ENCODE measurements around the gene DCHS1. TPM values are rescaled to one million over a fixed set of nuclear protein-coding genes. Genes with fewer than 3 reads are reported as not detected.

Gene DCHS1
- total and polyA plus RNA-seq, 9 of the 15 experiments (the other 6 are each of a cell fraction or from before 2014, with no cell fraction given) = 0.04 to 0.49 (median 0.14) TPM; not detected in 2

GRCh38 chr11:6635082-6635932, 20.3 kb downstream of the DCHS1 start (continued):
- TF ChIP-seq ZNF175 (CRISPR knock-in tag; IDR thresholded peaks at IDR 0.05; ENCODE audit: low read depth) (no peak), PHF20 (IDR thresholded peaks at IDR 0.05; ENCODE audit: partially characterized antibody) (no peak), XRCC5 (IDR thresholded peaks at IDR 0.05; ENCODE audit: low read depth, low read length) (no peak), ZNF232 (CRISPR knock-in tag; IDR thresholded peaks at IDR 0.05) (no peak), THAP12 (CRISPR knock-in tag; IDR thresholded peaks at IDR 0.05) (no peak), KDM5B (IDR thresholded peaks at IDR 0.05; ENCODE audit: insufficient replicate concordance, low read depth, low read length) (no peak), SP2 (IDR thresholded peaks at IDR 0.05; ENCODE audit: extremely low read depth, low read depth, low read length, poor library complexity, severe bottlenecking) (no peak), RAD51 (IDR thresholded peaks at IDR 0.05; ENCODE audit: borderline replicate concordance, low read depth) (no peak), E2F4 (CRISPR knock-in tag; IDR thresholded peaks at IDR 0.05; ENCODE audit: low read depth) (no peak), ZNF431 (CRISPR knock-in tag; IDR thresholded peaks at IDR 0.05) (no peak), MLX (CRISPR knock-in tag; conservative IDR thresholded peaks at IDR 0.05) (no peak), CC2D1A (IDR thresholded peaks at IDR 0.05) (no peak), BRD9 (IDR thresholded peaks at IDR 0.05; ENCODE audit: low read depth, partially characterized antibody) (no peak), ZBED1 (IDR thresholded peaks at IDR 0.05) (no peak), CBX1 (IDR thresholded peaks at IDR 0.05; ENCODE audit: low read depth) (no peak), SMARCB1 (IDR thresholded peaks at IDR 0.05; ENCODE audit: insufficient read length, low read depth) (no peak), CHD4 (IDR thresholded peaks at IDR 0.05; ENCODE audit: insufficient read depth, insufficient replicate concordance, low read depth, low read length, poor library complexity, severe bottlenecking) (no peak), SMAD2 (IDR thresholded peaks at IDR 0.05; ENCODE audit: low read depth, low read length) (no peak), ZNF717 (CRISPR knock-in tag; IDR thresholded peaks at IDR 0.05) (no peak), ZNF395 (CRISPR knock-in tag; IDR thresholded peaks at IDR 0.05) (peak; percentile 53; the same call in 1 of the 2 replicates)

Data from K562 (cell line).